ENCODE results near the gene VSTM2L. TPM values are rescaled to one million over a fixed set of nuclear protein-coding genes. Genes with fewer than 3 reads are reported as not detected.
A peak's percentile ranks its signal among the peaks of the same experiment; 100 is the strongest.

The VSTM2L gene
- total RNA-seq, 3 donors from 2014 or later (not counting 1 experiment from before 2014, with no cell fraction given), result 0.18 TPM; not detected in 2

GRCh38 chr20:37901654-37902503 lies 1.0 kb upstream of the VSTM2L start:
- peaks cover 57 to 58% of the 10 kb centered on the region in 2 donors for H3K27me3 Mint-ChIP-seq (ENCODE audit: low read depth in 2 of 2)
- H3K4me1 ChIP-seq (ENCODE audit: control insufficient read depth, insufficient read depth, low read length), result peaks cover 8% of the 10 kb centered on the region
- H3K9me3 ChIP-seq (ENCODE audit: control insufficient read depth, insufficient read depth, low read length), result no peaks in the 10 kb centered on the region
- peaks cover 7 to 18% of the 10 kb centered on the region in 2 donors for H3K4me1 Mint-ChIP-seq
- DNase-seq, result peak in 1 of 2 donors; percentile 34
- peaks cover 7% of the 10 kb centered on the region for H3K36me3 Mint-ChIP-seq
- 23% methylated on average over 31 of the region's 38 CpGs for WGBS (ENCODE audit: insufficient coverage)
- intact Hi-C loops (cut with micrococcal nuclease), result loop anchor here (1.0 kb wide), 1 partner anchor 91 kb away; no protein-coding TSS in a partner anchor
- TF ChIP-seq CTCF (IDR thresholded peaks at IDR 0.05), result no peak
- H3K4me3 ChIP-seq (ENCODE audit: low read length), result no peak overlapping the region
- H3K4me3 Mint-ChIP-seq, result peak overlapping the region; percentile 72
- no peaks in the 10 kb centered on the region for H3K9me3 Mint-ChIP-seq
- H3K36me3 ChIP-seq (ENCODE audit: control insufficient read depth, insufficient read depth, low read length), result no peaks in the 10 kb centered on the region
- H3K27ac Mint-ChIP-seq, result no peak overlapping the region
- ATAC-seq, result peak; percentile 53 to 74 (median 73)
- H3K27me3 ChIP-seq (ENCODE audit: control insufficient read depth, insufficient read depth, low read length), result peaks cover 21% of the 10 kb centered on the region
- H3K27ac ChIP-seq (ENCODE audit: low read length), result no peak overlapping the region

GRCh38 chr20:37903317-37904007 lies 535 bp downstream of the VSTM2L start:
- Histone ChIP-seq H3K9me3 (ENCODE audit: control insufficient read depth, insufficient read depth, low read length) (no peaks in the 10 kb centered on the region), H3K4me3 (ENCODE audit: low read length) (no peak overlapping the region), H3K36me3 (ENCODE audit: control insufficient read depth, insufficient read depth, low read length) (no peaks in the 10 kb centered on the region), H3K4me1 (ENCODE audit: control insufficient read depth, insufficient read depth, low read length) (peaks cover 8% of the 10 kb centered on the region), H3K27ac (ENCODE audit: low read length) (no peak overlapping the region), H3K27me3 (ENCODE audit: control insufficient read depth, insufficient read depth, low read length) (peaks cover 21% of the 10 kb centered on the region)
- DNase-seq (no peak), ATAC-seq (peak in 1 of 3 donors; percentile 7)
- 27% methylated on average over 67 of the region's 67 CpGs for WGBS (ENCODE audit: insufficient coverage)
- Mint-ChIP-seq H3K27ac (peak overlapping the region in 1 of 2 donors; percentile 1), H3K4me3 (peak overlapping the region; percentile 91), H3K4me1 (peaks cover 7 to 18% of the 10 kb centered on the region in 2 donors), H3K9me3 (no peaks in the 10 kb centered on the region), H3K36me3 (peaks cover 7% of the 10 kb centered on the region), H3K27me3 (ENCODE audit: low read depth in 2 of 2) (peaks cover 54 to 65% of the 10 kb centered on the region in 2 donors)
- intact Hi-C loops (cut with micrococcal nuclease), result no loop called here
- TF ChIP-seq CTCF (IDR thresholded peaks at IDR 0.05), result no peak

GRCh38 chr20:37904008-37904642 lies 1.2 kb downstream of the VSTM2L start:
- Histone ChIP-seq H3K27me3 (ENCODE audit: control insufficient read depth, insufficient read depth, low read length) (peaks cover 21% of the 10 kb centered on the region), H3K4me3 (ENCODE audit: low read length) (no peak overlapping the region), H3K4me1 (ENCODE audit: control insufficient read depth, insufficient read depth, low read length) (peaks cover 8% of the 10 kb centered on the region), H3K27ac (ENCODE audit: low read length) (no peak overlapping the region), H3K36me3 (ENCODE audit: control insufficient read depth, insufficient read depth, low read length) (no peaks in the 10 kb centered on the region), H3K9me3 (ENCODE audit: control insufficient read depth, insufficient read depth, low read length) (no peaks in the 10 kb centered on the region)
- Mint-ChIP-seq H3K4me1 (peaks cover 7 to 18% of the 10 kb centered on the region in 2 donors), H3K36me3 (peaks cover 7% of the 10 kb centered on the region), H3K9me3 (no peaks in the 10 kb centered on the region), H3K27me3 (ENCODE audit: low read depth in 2 of 2) (peaks cover 58 to 69% of the 10 kb centered on the region in 2 donors), H3K27ac (peak overlapping the region in 1 of 2 donors; percentile 1), H3K4me3 (peak overlapping the region; percentile 91)
- 83% methylated on average over 12 of the region's 12 CpGs for WGBS (ENCODE audit: insufficient coverage)
- ATAC-seq, result no peak
- TF ChIP-seq CTCF (IDR thresholded peaks at IDR 0.05), result no peak
- intact Hi-C loops (cut with micrococcal nuclease), result no loop called here
- no peak for DNase-seq
